Nephron progenitor cell (in vitro differentiated cells): ENCODE data around the gene SYCN.
A peak's percentile ranks its signal among the peaks of the same experiment; 100 is the strongest.

Source experiments
- DNase-seq: peaks from one replicate; pipeline ENCODE4 v3.0.0; 2021
- H3K27ac Mint-ChIP-seq: 2 replicates; pipeline ENCODE4 v1.8.0; 2021; ENCODE audit warnings: mild to moderate bottlenecking, moderate library complexity, mixed read lengths
- H3K27me3 Mint-ChIP-seq: 2 replicates; pipeline ENCODE4 v1.8.0; 2021; ENCODE audit warnings: mild to moderate bottlenecking, low read depth, mixed read lengths; ENCODE audit not compliant: poor library complexity
- H3K36me3 Mint-ChIP-seq: 2 replicates; pipeline ENCODE4 v1.8.0; 2021; ENCODE audit warnings: low read depth, mixed read lengths
- H3K4me1 Mint-ChIP-seq: 2 replicates; pipeline ENCODE4 v1.8.0; 2021; ENCODE audit warnings: mixed read lengths
- H3K4me3 Mint-ChIP-seq: 2 replicates; pipeline ENCODE4 v1.8.0; 2021; ENCODE audit warnings: mild to moderate bottlenecking, moderate library complexity, mixed read lengths
- H3K9me3 Mint-ChIP-seq: 2 replicates; pipeline ENCODE4 v1.8.0; 2021; ENCODE audit warnings: mild to moderate bottlenecking, moderate library complexity, mixed read lengths
- TF ChIP-seq, protein P1 (sequence below): fragments of 200-600 bp; sonication (generic); IDR thresholded peaks from 2 replicates; pipeline ENCODE4 v1.5.0; 2021; ENCODE audit warnings: antibody characterized with exemption

SYCN gene

DNA sequence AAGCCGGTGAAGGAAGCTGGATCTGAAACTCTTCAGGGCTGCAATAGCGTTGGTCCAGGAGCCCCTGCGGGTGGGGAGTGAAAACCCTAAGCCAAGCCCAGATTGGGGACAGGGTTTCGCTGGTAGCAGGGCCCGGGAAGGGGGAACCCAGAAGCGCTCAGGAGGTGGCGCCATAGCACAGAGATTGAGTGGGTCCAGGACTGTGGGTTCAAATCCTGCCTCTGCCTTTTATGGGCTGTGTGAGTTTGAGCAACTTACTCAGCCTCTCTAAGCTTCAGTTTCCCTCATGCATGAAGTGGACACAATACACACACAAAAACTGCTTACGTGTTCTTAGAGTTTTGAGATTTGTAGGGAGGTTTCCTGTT lies 8.3 kb upstream of the SYCN start:
- Mint-ChIP-seq H3K36me3 (peaks cover 4% of the 10 kb centered on the region), H3K9me3 (peaks cover 14% of the 10 kb centered on the region), H3K27ac (no peak overlapping the region), H3K27me3 (peaks cover 62% of the 10 kb centered on the region), H3K4me3 (no peak overlapping the region), H3K4me1 (no peaks in the 10 kb centered on the region)
- TF ChIP-seq, protein P1, sequence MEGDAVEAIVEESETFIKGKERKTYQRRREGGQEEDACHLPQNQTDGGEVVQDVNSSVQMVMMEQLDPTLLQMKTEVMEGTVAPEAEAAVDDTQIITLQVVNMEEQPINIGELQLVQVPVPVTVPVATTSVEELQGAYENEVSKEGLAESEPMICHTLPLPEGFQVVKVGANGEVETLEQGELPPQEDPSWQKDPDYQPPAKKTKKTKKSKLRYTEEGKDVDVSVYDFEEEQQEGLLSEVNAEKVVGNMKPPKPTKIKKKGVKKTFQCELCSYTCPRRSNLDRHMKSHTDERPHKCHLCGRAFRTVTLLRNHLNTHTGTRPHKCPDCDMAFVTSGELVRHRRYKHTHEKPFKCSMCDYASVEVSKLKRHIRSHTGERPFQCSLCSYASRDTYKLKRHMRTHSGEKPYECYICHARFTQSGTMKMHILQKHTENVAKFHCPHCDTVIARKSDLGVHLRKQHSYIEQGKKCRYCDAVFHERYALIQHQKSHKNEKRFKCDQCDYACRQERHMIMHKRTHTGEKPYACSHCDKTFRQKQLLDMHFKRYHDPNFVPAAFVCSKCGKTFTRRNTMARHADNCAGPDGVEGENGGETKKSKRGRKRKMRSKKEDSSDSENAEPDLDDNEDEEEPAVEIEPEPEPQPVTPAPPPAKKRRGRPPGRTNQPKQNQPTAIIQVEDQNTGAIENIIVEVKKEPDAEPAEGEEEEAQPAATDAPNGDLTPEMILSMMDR, result no peak
- DNase-seq, result peak; percentile 33

DNA sequence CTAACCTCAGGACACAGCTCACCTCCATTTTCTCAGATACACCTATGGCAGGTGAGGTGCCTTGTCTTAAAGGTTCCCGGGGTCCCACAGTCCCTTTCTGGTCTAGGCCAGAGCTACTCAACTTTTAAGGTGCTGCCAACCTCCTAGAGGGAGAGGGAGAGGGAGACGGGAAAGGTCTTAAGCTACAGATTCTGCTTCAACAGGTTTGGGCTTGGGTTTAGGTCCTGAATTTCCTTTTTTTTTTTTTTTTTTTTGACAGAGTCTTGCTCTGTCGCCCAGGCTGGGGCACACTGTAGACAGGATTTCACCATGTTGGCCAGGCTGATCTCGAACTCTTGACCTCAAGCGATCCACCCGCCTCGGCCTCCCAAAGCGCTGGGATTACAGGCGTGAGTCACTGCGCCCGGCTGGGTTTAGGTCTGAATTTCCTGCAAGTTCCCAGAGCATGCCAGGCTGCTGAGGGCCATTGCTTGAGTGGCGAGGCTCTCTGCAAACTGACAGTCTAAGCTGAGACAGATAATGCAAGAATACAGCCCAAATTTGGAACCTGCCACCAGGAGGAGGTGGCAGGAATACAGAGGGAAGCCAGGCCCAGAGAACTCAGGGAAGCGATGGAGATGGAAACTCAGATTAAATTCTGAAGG lies 7.8 kb upstream of the SYCN start:
- TF ChIP-seq, protein P1, result no peak
- Mint-ChIP-seq H3K9me3 (peaks cover 9% of the 10 kb centered on the region), H3K27ac (no peak overlapping the region), H3K4me1 (no peaks in the 10 kb centered on the region), H3K27me3 (peaks cover 59% of the 10 kb centered on the region), H3K36me3 (no peaks in the 10 kb centered on the region), H3K4me3 (no peak overlapping the region)
- DNase-seq, result no peak

- no peak overlapping the region for H3K4me3 Mint-ChIP-seq
- DNase-seq, result no peak
- no peaks in the 10 kb centered on the region for H3K36me3 Mint-ChIP-seq
- TF ChIP-seq, protein P1, result no peak
- H3K27me3 Mint-ChIP-seq, result peaks cover 55% of the 10 kb centered on the region
- no peaks in the 10 kb centered on the region for H3K9me3 Mint-ChIP-seq
- H3K27ac Mint-ChIP-seq, result no peak overlapping the region
- H3K4me1 Mint-ChIP-seq, result no peaks in the 10 kb centered on the region
These were observed 5.1 kb upstream of the SYCN start for GRCh38 chr19:39209196-39209595.

DNA sequence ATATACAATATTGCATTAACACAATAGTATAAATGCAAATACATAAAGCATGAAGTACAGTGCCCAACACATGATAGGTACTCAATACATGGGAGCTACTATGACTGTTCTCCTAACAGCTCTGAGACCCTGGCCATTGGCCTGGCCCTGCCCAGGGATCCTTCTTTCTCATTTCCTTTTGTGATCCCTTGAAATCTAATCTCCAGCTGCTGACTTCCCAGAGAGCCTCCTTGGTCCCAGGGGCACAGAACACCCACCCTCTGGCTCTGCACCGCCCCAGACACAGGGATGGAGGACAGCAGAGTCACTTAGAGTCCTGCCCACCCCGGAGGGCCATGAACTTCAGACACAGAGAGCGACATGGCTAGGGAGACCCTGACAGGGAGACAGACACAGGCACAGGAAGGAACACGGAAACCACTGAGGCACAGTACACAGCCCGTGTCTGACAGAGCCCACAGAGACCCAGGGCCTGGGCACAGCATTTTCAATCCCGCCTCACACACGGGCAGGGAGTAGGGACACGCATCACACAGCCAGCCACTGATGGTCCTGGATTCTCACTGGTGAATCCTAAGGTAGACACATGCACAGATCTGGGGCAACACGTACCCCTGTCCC lies 4.2 kb upstream of the SYCN start:
- no peak overlapping the region for H3K4me3 Mint-ChIP-seq
- H3K9me3 Mint-ChIP-seq, result no peaks in the 10 kb centered on the region
- no peak for DNase-seq
- no peak overlapping the region for H3K27ac Mint-ChIP-seq
- TF ChIP-seq, protein P1, result no peak
- no peaks in the 10 kb centered on the region for H3K4me1 Mint-ChIP-seq
- H3K36me3 Mint-ChIP-seq, result no peaks in the 10 kb centered on the region
- peaks cover 51% of the 10 kb centered on the region for H3K27me3 Mint-ChIP-seq

DNA sequence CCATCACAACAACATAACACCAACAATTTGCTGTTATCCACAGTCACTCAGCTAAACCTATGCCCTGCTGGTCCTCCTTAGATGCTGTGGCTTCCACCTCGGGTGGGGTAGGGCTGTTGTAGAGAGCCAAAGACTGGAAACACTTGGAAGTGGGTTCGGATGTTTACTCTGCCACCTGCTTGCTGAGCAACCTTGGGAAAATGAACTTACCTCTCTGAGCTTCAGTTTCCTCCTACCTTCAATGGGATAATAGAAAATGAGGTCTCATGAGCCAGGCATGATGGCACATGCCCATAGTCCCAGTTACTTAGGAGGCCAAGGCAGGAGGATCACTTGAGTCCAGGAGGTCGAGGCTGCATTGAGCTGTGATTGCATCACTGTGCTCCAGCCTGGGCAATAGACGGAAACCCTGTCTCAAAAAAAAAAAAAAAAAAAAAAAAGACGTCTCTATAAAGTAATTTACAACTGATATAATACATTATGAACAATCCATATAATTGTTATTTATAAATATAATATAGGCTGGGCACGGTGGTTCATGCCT lies 3.3 kb upstream of the SYCN start:
- TF ChIP-seq, protein P1, result no peak
- H3K4me1 Mint-ChIP-seq, result no peaks in the 10 kb centered on the region

DNA sequence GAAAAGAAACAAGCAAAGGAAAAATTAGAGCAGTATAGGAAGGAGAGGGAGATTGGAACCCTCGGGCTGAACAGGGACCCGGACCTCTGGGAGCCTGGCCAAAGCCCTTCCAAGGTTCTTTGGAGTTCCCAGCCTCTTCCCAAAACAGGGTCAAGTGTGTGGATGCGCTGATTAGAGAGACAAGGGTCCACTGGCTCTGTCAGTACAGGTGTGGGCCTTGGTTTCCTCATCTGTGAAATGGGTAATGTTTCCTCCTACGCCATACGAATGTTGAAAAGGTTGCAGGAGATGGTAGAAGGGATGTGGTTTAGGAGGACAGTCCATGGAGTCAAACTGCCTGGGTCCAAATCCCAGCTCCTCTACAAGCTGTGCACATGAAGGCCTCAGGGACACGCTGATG lies 2.1 kb upstream of the SYCN start:
- Mint-ChIP-seq H3K27me3 (peaks cover 45% of the 10 kb centered on the region), H3K27ac (no peak overlapping the region), H3K4me3 (no peak overlapping the region), H3K36me3 (no peaks in the 10 kb centered on the region), H3K9me3 (no peaks in the 10 kb centered on the region), H3K4me1 (peaks cover 8% of the 10 kb centered on the region)
- DNase-seq, result no peak
- TF ChIP-seq, protein P1, result no peak

More for the DNA sequence above, 3.3 kb upstream of the SYCN start:
- Mint-ChIP-seq H3K4me3 (no peak overlapping the region), H3K36me3 (no peaks in the 10 kb centered on the region), H3K27me3 (peaks cover 47% of the 10 kb centered on the region), H3K9me3 (no peaks in the 10 kb centered on the region), H3K27ac (no peak overlapping the region)
- DNase-seq, result no peak
